SIG-M5 treated with dmso at 0.1 percent for 504 hours (cell line): ENCODE data around the gene CYBB.

ENCODE experiments used
- DNase-seq: peaks from one replicate; lab custom pipeline; 2025; ENCODE audit not compliant: unreplicated experiment; lab: John Stamatoyannopoulos, UW

Gene CYBB

DNA sequence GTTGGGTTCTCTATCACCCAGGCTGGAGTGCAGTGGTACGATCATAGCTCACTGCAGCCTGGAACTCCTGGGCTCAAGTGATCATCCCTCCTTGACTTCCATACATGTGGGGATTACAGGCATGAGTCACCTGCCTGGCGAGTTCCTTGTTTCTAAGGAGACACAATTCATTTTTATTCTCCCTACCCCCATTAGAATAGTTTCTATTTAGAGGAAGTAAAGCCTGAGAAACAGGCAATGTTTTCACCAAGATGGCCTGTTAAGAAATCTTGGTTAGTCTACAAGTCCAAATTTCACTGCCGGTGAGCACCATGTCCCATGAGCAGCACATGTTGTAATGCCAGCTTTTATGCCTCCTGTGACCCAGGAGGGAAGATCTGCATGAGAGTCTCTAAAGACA is 5.7 kb downstream of the CYBB start:
- peak; percentile 86 for DNase-seq

DNA sequence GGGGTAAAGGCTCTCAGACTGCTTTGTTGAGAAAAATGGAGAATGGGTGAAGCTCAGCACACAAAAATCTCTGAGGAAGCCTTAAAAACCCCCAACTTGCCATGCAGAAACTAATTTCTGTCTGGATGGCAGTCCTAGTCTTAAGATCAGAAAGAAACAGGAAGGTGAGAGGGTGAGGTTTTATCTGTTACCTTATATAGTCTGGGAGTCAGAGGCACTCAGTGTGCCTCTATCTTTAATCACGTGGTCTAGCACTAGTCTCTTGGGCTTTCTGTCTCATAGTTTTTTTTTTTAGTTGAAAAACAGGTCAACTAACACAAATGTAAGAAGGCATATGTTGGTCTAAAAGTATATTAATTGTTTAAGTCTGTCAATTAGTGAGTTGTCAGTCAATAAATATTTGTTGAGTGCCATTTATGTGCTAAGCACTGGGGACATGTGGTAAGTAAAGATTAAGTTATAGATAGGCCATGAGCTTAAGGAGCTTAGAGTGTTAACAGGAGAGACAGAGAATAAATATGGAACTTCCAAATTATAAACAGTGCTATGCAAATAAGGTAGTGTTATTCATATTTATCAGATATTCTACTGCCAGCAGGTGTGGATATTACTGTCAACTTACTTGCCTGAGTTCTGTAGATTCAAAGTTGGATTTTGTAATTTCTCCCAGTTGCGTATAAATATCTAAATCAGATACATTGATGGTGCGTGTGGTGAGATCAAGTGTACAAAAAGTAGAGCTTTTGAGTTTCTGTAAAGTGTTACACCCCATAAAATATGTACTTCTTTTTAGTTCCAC is 7.0 kb downstream of the CYBB start:
- DNase-seq = peak; percentile 46

- DNase-seq = peak; percentile 89
These were observed 7.6 kb downstream of the CYBB start for GRCh38 chrX:37787423-37787869.

DNA sequence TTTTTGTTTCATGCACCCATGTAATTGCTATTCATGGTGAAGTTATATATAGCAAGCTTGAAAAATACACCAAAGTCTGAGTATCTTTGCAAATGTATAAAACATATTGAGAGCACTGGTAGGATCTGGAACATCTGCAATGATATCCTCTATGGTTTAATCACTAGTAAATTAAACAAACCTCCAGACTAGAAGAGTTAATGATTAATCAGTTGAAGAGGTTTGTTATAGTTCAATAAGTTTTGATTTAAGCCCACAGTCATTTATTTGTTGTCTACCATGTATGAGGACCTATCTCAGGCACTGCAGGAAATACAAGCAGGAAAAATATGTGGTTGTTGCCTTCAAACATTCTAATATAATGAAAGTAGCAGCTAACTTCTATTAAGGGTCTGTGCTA is 16.5 kb downstream of the CYBB start:
- DNase-seq = no peak

GRCh38 chrX:37796805-37797204 is 16.9 kb downstream of the CYBB start:
- peak; percentile 61 for DNase-seq

DNA sequence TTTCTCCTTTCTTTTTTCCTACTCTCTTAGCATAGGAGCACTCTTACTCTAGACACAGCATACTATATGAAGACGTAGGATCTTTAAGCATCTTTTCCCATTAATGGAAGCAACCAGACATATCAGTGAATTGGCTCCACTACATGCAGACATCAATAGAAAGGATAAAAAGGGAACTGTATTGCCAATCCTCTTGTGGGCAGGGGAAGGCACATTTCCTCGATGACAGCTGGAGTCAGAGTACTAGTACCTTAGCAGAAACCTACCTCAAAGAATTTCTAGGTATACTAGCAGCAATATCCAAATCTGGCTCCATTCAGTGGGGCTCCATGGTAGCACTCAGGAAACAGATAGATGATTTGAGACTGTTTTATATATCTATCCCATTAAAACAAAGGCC is 20.1 kb downstream of the CYBB start:
- DNase-seq = no peak

GRCh38 chrX:37800717-37801116 is 20.9 kb downstream of the CYBB start:
- DNase-seq = no peak

GRCh38 chrX:37802028-37802427 is 22.2 kb downstream of the CYBB start:
- DNase-seq = peak; percentile 72

GRCh38 chrX:37803057-37803456 is 23.2 kb downstream of the CYBB start:
- DNase-seq = no peak

DNA sequence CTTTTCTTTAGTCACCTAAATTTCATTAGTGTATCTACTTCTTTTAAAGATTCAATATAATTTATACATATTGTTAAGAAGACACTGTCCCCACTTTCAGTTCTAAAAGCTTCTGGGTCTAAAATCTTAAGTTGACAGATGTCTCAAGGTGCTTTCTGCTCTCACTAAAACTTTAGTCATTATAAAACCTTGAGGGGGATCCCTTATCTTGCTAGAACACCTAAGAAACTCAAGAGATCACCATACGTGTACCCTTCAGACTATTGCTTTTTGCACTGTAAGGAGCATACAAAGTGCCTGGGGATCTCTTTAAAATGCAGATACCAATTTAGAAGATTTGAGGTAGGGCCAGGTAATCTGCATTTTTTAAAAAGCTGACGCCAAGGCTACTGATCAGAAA is 30.1 kb downstream of the CYBB start:
- no peak for DNase-seq

DNA sequence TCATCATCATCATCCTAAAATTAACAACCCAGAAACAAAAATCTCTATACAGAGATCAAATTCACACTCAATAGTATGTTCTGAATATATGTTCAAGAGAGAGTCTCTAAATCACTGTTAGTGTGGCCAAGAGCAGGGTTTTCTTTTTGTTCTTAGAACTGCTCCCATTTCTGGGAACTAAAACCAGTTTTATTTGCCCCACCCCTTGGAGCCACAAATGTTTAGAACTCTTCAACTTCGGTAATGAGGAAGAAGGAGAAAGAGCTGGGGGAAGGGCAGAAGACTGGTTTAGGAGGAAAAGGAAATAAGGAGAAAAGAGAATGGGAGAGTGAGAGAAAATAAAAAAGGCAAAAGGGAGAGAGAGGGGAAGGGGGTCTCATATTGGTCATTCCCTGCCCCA is 32.3 kb downstream of the CYBB start:
- DNase-seq = no peak

DNA sequence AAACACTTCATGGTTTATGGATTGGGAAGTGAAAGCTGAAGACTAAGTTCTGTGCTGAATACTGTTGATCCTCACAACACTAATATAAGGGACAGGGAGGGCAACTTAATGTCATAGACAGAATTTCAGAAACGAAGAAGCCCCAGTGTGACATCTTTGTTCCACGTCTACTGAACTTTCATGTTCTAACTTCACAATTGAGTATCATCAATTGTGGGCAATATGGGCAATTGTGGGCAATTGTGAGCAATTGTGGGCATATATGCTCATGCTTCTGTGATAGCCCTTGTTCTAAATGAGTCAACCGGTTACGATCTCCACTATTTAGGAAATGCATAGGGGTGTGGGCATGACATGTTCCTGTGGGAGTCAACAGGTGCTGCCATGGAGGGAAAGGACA is 33.7 kb downstream of the CYBB start:
- DNase-seq = peak; percentile 35

DNA sequence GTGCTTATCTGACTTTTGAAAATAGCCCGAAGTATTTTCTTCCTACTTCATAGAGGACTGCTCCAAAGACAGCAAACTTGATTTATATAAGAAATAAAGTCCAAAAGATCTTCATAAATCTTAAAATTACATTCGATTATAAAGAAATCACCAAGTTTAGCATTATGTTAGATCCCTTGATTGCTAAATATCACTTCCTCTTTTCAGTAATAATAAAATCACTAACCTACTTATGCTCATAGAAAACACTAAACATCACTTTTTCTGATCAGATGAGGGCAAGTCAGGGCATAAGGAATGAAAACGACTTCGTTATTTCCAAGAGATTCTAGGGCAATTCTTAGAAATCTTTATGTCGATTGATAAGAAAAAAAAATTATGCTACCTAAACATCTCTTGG is 35.5 kb downstream of the CYBB start:
- DNase-seq = no peak

DNA sequence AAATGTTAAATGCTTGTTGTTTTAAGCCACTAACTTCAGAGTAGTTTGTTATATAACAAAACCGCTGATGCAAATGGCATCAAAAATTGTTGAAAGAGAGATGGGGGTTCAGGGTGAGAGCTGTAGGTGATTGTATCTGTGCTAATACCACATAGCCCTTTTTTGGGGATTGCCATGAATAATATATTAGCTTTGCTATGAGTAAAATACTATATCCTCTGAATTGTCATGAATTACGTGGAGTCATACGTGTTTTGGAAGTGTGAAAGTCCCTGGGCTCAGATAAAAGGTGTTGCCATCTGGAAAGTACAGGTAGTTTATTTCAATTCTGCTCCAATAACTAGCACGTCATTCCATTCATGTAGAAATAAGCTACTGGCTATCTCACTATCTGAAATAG is 36.9 kb downstream of the CYBB start:
- DNase-seq = no peak

- no peak for DNase-seq
These were observed 37.3 kb downstream of the CYBB start for GRCh38 chrX:37817176-37817575.

GRCh38 chrX:37817579-37817978 is 37.7 kb downstream of the CYBB start:
- DNase-seq = no peak

DNA sequence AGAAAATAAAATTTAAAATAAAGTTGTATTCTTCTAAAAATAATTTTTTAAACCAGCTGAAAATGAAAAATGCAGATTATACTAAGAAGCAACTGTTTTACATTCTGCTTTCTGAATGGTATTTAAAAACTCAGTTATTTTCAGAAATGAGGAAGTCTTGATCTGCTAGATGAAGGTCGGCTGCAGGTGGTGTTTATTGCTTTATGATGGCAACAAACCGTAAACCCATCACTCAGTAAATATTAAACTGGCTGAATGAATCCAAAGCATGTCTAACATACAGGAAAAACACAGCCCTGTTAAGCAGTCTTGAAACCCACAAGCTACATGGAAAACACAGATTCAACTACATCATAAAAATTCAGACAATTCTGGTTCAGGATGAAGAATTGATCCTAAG is 38.2 kb downstream of the CYBB start:
- peak; percentile 49 for DNase-seq

GRCh38 chrX:37820646-37821045 is 40.8 kb downstream of the CYBB start:
- DNase-seq = no peak

GRCh38 chrX:37824491-37825214 is 44.8 kb downstream of the CYBB start:
- DNase-seq = no peak

DNA sequence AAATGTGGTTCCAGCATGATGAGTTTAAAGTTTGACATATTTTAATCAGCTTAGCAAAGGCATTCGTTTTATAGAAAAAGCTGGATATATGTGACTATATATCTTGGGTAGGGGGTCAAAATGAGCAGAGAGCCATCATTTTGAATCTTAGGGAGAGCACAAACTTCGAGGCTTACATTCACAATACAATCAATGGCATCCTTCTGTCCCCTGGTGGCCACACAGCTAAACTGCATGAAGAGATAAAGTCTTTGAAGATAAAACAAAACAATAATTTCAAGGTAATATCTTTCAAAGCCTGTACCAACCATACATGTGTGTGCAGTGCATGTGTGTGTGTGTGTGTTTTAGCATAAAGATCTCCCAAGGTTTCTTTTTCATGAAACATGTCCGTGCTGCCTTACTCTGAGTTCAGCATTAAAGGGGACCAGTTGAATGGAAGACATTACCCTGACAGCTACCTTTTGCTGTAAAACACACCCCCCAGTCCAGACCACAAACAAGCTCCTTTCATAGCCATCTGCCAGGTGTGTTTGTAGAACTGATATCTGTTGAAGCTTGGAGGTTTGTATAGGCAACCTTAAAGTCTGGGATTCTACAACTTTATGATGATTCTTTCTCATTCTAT is 45.5 kb downstream of the CYBB start:
- peak; percentile 35 for DNase-seq

GRCh38 chrX:37829721-37830120 is 49.9 kb downstream of the CYBB start:
- no peak for DNase-seq

DNA sequence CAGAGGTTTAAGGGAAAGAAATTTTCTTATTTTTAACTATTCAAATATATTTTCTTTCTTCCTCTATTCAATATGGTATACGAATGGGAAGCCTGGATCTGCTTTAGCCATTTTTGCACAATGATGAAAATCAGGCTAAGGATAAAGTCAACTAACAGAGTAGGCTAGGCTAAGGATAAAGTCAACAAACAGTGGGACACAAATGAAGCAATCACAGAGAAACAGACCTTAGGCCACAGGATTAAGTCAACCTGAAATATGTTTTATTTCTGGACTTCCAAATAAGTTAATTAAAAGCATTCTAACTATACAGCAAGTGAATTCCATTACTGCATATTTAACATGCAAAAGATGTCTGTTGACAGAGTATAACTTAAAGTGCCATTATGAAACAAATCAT is 50.5 kb downstream of the CYBB start:
- DNase-seq = no peak
